B cell (primary cell): Measurements from ENCODE around the gene AOAH.

Experiments
- EZH2 ChIP-seq: IDR thresholded peaks from 2 replicates; pipeline ENCODE4 v1.6.1; 2012; ENCODE audit warnings: borderline replicate concordance, low read depth, mild to moderate bottlenecking, moderate library complexity, low read length; ENCODE audit not compliant: insufficient read depth, poor library complexity, severe bottlenecking
- TF ChIP-seq, protein P1 (sequence below): fragments of 200-600 bp; IDR thresholded peaks from one replicate; pipeline ENCODE4 v1.8.0; 2022; ENCODE audit warnings: antibody characterized with exemption, mild to moderate bottlenecking

DNA sequence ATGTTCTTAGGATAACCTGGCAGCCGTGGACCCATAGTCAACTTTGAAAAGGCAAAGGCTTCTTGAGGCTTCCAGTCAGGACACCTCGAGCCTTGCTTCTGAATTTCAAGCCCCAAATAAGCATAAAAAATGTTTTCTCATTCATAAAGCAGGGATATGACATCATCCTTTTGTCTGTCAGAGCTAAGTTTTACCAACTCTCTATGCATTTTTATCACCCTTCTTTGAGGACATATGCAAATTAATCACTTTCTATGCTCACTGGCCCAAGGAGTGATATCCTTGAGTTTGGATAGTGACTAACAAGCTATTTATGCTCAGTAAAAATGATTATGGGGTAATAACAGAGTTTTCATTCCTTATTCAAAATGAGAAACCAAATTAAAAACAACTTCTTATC, 175.3 kb downstream of the AOAH start:
- TF ChIP-seq, protein P1, sequence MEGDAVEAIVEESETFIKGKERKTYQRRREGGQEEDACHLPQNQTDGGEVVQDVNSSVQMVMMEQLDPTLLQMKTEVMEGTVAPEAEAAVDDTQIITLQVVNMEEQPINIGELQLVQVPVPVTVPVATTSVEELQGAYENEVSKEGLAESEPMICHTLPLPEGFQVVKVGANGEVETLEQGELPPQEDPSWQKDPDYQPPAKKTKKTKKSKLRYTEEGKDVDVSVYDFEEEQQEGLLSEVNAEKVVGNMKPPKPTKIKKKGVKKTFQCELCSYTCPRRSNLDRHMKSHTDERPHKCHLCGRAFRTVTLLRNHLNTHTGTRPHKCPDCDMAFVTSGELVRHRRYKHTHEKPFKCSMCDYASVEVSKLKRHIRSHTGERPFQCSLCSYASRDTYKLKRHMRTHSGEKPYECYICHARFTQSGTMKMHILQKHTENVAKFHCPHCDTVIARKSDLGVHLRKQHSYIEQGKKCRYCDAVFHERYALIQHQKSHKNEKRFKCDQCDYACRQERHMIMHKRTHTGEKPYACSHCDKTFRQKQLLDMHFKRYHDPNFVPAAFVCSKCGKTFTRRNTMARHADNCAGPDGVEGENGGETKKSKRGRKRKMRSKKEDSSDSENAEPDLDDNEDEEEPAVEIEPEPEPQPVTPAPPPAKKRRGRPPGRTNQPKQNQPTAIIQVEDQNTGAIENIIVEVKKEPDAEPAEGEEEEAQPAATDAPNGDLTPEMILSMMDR = no peak
- TF ChIP-seq EZH2 = no peak
